SK-N-SH (cell line): ENCODE measurements around the gene ITGAL. TPM values are rescaled to one million over a fixed set of nuclear protein-coding genes. Genes with fewer than 3 reads are reported as not detected.

Source experiments
- CTCF ChIA-PET: fragments of 300-600, 350-600 bp; formaldehyde crosslinking; extraction: SDS; loops from one replicate; lab custom pipeline; 2021; lab: Yijun Ruan, JAX
- POLR2A ChIA-PET: fragments of 350-600 bp; sonication (Branson Sonifier 250); formaldehyde crosslinking; extraction: SDS; loops from one replicate; lab custom pipeline; 2020; ENCODE audit warnings: antibody characterized with exemption, inconsistent platforms; lab: Yijun Ruan, JAX
- DNase-seq: peaks from one replicate; pipeline ENCODE4 v3.0.0; 2012
- H2AFZ ChIP-seq: fragments of 200-600 bp; sonication (generic); 2 replicates; pipeline ENCODE4 v1.8.1; 2016; ENCODE audit warnings: antibody characterized with exemption, mild to moderate bottlenecking, low read depth
- H3F3A ChIP-seq: fragments of 200-600 bp; sonication (generic); replicated peaks from 2 replicates; pipeline ENCODE3; 2016; ENCODE audit warnings: antibody characterized with exemption, mild to moderate bottlenecking; ENCODE audit not compliant: insufficient read depth
- H3K27ac ChIP-seq, 2 experiments: fragments of 200-500 bp in 1 of 2; fragments of 200-600 bp in 1 of 2; sonication (Bioruptor generic) in 1 of 2; sonication (generic), shearing (Covaris generic) in 1 of 2; 2 replicates each; pipeline versions ENCODE4 v1.5.1 to v1.6.1; 2014 to 2016; ENCODE audit warnings: low read depth in 2 of 2, inconsistent platforms in 1 of 2, low read length in 1 of 2, mild to moderate bottlenecking in 1 of 2, mixed read lengths in 1 of 2
- H3K27me3 ChIP-seq: fragments of 200-600 bp; sonication (generic), shearing (Covaris generic); 2 replicates; pipeline ENCODE4 v1.6.1; 2016; ENCODE audit warnings: mixed run types; ENCODE audit not compliant: insufficient read depth
- H3K36me3 ChIP-seq, 2 experiments: fragments of 200-500 bp in 1 of 2; fragments of 200-600 bp in 1 of 2; sonication (Bioruptor generic) in 1 of 2; sonication (generic) in 1 of 2; replicated peaks in 1 of 2; 2 replicates each; pipeline versions ENCODE3 to v1.5.1; 2014 to 2016; ENCODE audit warnings: low read length in 1 of 2, mild to moderate bottlenecking in 1 of 2; ENCODE audit not compliant: insufficient read depth in 2 of 2, control insufficient read depth in 1 of 2
- H3K4me1 ChIP-seq, 2 experiments: fragments of 200-500 bp in 1 of 2; fragments of 200-600 bp in 1 of 2; sonication (Bioruptor generic) in 1 of 2; sonication (generic), shearing (Covaris generic) in 1 of 2; 2 replicates each; pipeline versions ENCODE4 v1.5.1 to v1.6.1; 2014 to 2016; ENCODE audit warnings: low read depth in 1 of 2, low read length in 1 of 2, mixed run types in 1 of 2; ENCODE audit not compliant: insufficient read depth in 2 of 2, control insufficient read depth in 1 of 2
- H3K4me2 ChIP-seq: fragments of 200-600 bp; sonication (generic), shearing (Covaris generic); 2 replicates; pipeline ENCODE4 v1.6.1; 2017; ENCODE audit warnings: mixed run types
- H3K4me3 ChIP-seq, 2 experiments: fragments of 200-500 bp in 1 of 2; fragments of 200-600 bp in 1 of 2; sonication (Bioruptor generic) in 1 of 2; sonication (generic), shearing (Covaris generic) in 1 of 2; 2 replicates each; pipeline versions ENCODE4 v1.5.1 to v1.8.1; 2014 to 2016; ENCODE audit warnings: low read depth in 2 of 2, inconsistent platforms in 1 of 2, low read length in 1 of 2, mild to moderate bottlenecking in 1 of 2, mixed read lengths in 1 of 2, moderate library complexity in 1 of 2
- H3K79me2 ChIP-seq: fragments of 200-600 bp; sonication (generic); 2 replicates; pipeline ENCODE4 v1.8.1; 2017; ENCODE audit warnings: mild to moderate bottlenecking; ENCODE audit not compliant: insufficient read depth
- H3K9ac ChIP-seq: fragments of 200-600 bp; sonication (generic); 2 replicates; pipeline ENCODE4 v1.6.1; 2017; ENCODE audit warnings: mixed run types
- H3K9me2 ChIP-seq: fragments of 200-600 bp; sonication (generic); 2 replicates; pipeline ENCODE4 v1.6.1; 2017; ENCODE audit warnings: mixed run types
- H3K9me3 ChIP-seq: fragments of 200-600 bp; sonication (generic); 2 replicates; pipeline ENCODE4 v1.6.1; 2017; ENCODE audit warnings: mixed run types, mild to moderate bottlenecking, moderate library complexity
- H4K20me1 ChIP-seq: fragments of 200-600 bp; sonication (generic); 2 replicates; pipeline ENCODE4 v1.6.1; 2017; ENCODE audit warnings: mild to moderate bottlenecking, mixed run types; ENCODE audit not compliant: insufficient read depth
- EP300 ChIP-seq, 2 experiments: IDR thresholded peaks; 2 replicates each; pipeline versions ENCODE4 v1.4.0 to v1.6.1; 2012; ENCODE audit warnings: borderline replicate concordance in 1 of 2, low read depth in 1 of 2, low read length in 1 of 2
- FOSL2 ChIP-seq: IDR thresholded peaks from 2 replicates; pipeline ENCODE4 v1.4.0; 2012; ENCODE audit warnings: low read depth, mild to moderate bottlenecking, moderate library complexity, borderline replicate concordance
- GABPA ChIP-seq: IDR thresholded peaks from 2 replicates; pipeline ENCODE4 v1.4.0; 2012; ENCODE audit warnings: low read depth, mild to moderate bottlenecking
- MEF2A ChIP-seq: IDR thresholded peaks from 2 replicates; pipeline ENCODE4 v1.4.0; 2012; ENCODE audit warnings: low read depth, borderline replicate concordance
- MXI1 ChIP-seq: IDR thresholded peaks from 2 replicates; pipeline ENCODE4 v1.6.1; 2012; ENCODE audit warnings: mild to moderate bottlenecking, low read depth, low read length, improper control_type of control experiment
- NFIC ChIP-seq: IDR thresholded peaks from 2 replicates; pipeline ENCODE4 v1.4.0; 2012; ENCODE audit warnings: borderline replicate concordance
- NRF1 ChIP-seq: IDR thresholded peaks from 2 replicates; pipeline ENCODE4 v1.6.1; 2012; ENCODE audit warnings: low read depth, mild to moderate bottlenecking, low read length
- RAD21 ChIP-seq: IDR thresholded peaks from 2 replicates; pipeline ENCODE4 v1.6.1; 2012; ENCODE audit warnings: mild to moderate bottlenecking, low read length
- SMC3 ChIP-seq: IDR thresholded peaks from 2 replicates; pipeline ENCODE4 v1.6.1; 2012; ENCODE audit warnings: low read depth, low read length, improper control_type of control experiment
- YY1 ChIP-seq: IDR thresholded peaks from 2 replicates; pipeline ENCODE4 v1.4.0; 2012; ENCODE audit warnings: low read depth, mild to moderate bottlenecking
- WGBS: methylation state at CpG from one replicate; pipeline ENCODE4 v1.1.6; 2017; ENCODE audit warnings: low lambda C conversion rate; 5-methylcytosine and 5-hydroxymethylcytosine counted together
- polyA plus RNA-seq, 3 experiments: library from polyadenylated mRNA; depleted of rRNA; stranded (reverse); fragments of >200 nt; gene quantifications; 2 replicates each; pipeline ENCODE4 v1.2.3, GENCODE V29; 2012
- TF ChIP-seq, protein P1 (sequence below): IDR thresholded peaks from 2 replicates; pipeline ENCODE4 v1.6.1; 2012; ENCODE audit warnings: mild to moderate bottlenecking, low read depth, low read length, moderate library complexity
- TF ChIP-seq, protein P2 (sequence below): IDR thresholded peaks from 2 replicates; pipeline ENCODE4 v1.4.0; 2012; ENCODE audit warnings: low read depth
- TF ChIP-seq, protein P3 (sequence below): fragments of 150-350 bp; IDR thresholded peaks from 2 replicates; pipeline ENCODE4 v1.6.1; 2016; ENCODE audit warnings: mild to moderate bottlenecking, low read depth, low read length
- TF ChIP-seq, protein P4 (sequence below): IDR thresholded peaks from 2 replicates; pipeline ENCODE4 v1.4.0; 2012; ENCODE audit warnings: low read depth, borderline replicate concordance

The ITGAL gene
- polyA plus RNA-seq, 1 of the 3 experiments (the other 2 are of a cell fraction): 0.12 TPM

DNA sequence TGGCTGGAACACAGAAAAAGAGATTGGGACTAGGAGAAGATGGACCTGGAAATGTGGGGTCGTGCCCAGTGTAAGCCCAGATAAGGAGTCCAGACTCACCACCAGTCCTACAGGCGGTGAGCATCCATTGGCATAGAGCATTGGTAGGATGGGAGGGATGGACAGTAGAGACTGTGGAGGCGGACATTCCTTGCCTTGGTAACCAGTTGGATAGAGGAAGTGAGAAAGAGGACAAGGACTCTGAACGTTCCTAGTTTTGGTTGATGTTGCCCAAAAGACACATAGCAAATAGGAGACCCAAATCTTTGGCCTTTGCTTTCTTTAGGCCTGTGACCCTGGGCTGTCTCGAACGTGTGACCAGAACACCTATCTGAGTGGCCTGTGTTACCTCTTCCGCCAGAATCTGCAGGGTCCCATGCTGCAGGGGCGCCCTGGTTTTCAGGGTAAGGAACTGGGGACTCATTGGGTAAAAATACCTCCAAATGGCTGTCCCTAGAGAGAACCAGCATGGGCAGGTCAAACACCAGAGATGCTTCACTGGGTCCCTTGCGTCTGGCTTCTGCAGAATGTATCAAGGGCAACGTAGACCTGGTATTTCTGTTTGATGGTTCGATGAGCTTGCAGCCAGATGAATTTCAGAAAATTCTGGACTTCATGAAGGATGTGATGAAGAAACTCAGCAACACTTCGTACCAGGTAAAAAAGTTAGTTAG lies 6.4 kb downstream of the ITGAL start:
- no peaks in the 10 kb centered on the region for H3F3A ChIP-seq
- ChIA-PET POLR2A (interaction anchor here (0.6 kb wide), 1 partner anchor 256 kb away, joined by 3 read pairs; no protein-coding TSS in a partner anchor), CTCF (no interaction called here)
- H3K27me3 ChIP-seq: peaks cover 15% of the 10 kb centered on the region
- TF ChIP-seq, protein P1, sequence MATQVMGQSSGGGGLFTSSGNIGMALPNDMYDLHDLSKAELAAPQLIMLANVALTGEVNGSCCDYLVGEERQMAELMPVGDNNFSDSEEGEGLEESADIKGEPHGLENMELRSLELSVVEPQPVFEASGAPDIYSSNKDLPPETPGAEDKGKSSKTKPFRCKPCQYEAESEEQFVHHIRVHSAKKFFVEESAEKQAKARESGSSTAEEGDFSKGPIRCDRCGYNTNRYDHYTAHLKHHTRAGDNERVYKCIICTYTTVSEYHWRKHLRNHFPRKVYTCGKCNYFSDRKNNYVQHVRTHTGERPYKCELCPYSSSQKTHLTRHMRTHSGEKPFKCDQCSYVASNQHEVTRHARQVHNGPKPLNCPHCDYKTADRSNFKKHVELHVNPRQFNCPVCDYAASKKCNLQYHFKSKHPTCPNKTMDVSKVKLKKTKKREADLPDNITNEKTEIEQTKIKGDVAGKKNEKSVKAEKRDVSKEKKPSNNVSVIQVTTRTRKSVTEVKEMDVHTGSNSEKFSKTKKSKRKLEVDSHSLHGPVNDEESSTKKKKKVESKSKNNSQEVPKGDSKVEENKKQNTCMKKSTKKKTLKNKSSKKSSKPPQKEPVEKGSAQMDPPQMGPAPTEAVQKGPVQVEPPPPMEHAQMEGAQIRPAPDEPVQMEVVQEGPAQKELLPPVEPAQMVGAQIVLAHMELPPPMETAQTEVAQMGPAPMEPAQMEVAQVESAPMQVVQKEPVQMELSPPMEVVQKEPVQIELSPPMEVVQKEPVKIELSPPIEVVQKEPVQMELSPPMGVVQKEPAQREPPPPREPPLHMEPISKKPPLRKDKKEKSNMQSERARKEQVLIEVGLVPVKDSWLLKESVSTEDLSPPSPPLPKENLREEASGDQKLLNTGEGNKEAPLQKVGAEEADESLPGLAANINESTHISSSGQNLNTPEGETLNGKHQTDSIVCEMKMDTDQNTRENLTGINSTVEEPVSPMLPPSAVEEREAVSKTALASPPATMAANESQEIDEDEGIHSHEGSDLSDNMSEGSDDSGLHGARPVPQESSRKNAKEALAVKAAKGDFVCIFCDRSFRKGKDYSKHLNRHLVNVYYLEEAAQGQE: no peak
- TF ChIP-seq YY1: no peak
- no peak for TF ChIP-seq MXI1
- H3K79me2 ChIP-seq: no peaks in the 10 kb centered on the region
- no peak overlapping the region for H3K9ac ChIP-seq
- no peaks in the 10 kb centered on the region for H3K36me3 ChIP-seq
- no peaks in the 10 kb centered on the region for H3K4me1 ChIP-seq
- no peaks in the 10 kb centered on the region for H4K20me1 ChIP-seq
- H3K4me3 ChIP-seq: no peak overlapping the region
- no peak for DNase-seq
- 79% methylated on average over 10 of the region's 12 CpGs for WGBS
- no peaks in the 10 kb centered on the region for H3K9me3 ChIP-seq
- H3K9me2 ChIP-seq: no peaks in the 10 kb centered on the region
- H3K27ac ChIP-seq: no peak overlapping the region
- no peak overlapping the region for H3K4me2 ChIP-seq
- H2AFZ ChIP-seq: no peak overlapping the region

DNA sequence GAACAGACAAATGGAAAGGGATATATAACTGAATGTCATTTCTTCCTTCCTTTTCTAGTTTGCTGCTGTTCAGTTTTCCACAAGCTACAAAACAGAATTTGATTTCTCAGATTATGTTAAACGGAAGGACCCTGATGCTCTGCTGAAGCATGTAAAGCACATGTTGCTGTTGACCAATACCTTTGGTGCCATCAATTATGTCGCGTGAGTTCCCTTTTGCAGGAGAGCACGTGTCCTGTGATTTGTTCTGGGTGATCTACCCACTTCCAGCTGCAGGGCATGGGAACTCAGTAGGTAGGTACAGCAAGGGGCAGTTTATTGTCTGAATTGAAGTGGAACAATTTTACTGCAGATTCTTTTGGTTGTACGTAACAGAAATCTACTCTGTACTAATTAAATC lies 8.8 kb downstream of the ITGAL start:
- H3K79me2 ChIP-seq: no peaks in the 10 kb centered on the region
- no peaks in the 10 kb centered on the region for H3K9me2 ChIP-seq
- no peaks in the 10 kb centered on the region for H4K20me1 ChIP-seq
- ChIA-PET POLR2A (no interaction called here), CTCF (interaction anchor here (1.8 kb wide), 2 partner anchors 31 to 37 kb away, joined by 4 to 9 read pairs; no protein-coding TSS in a partner anchor)
- no peak overlapping the region for H2AFZ ChIP-seq
- no peaks in the 10 kb centered on the region for H3K9me3 ChIP-seq
- no peak for DNase-seq
- H3K4me2 ChIP-seq: no peak overlapping the region
- no peaks in the 10 kb centered on the region for H3K36me3 ChIP-seq
- no peak overlapping the region for H3K27ac ChIP-seq
- peaks cover 10% of the 10 kb centered on the region for H3K27me3 ChIP-seq
- H3K4me3 ChIP-seq: no peak overlapping the region
- WGBS: 78% methylated on average over 5 of the region's 5 CpGs
- H3F3A ChIP-seq: no peaks in the 10 kb centered on the region
- no peaks in the 10 kb centered on the region for H3K4me1 ChIP-seq
- no peak for TF ChIP-seq RAD21
- TF ChIP-seq, protein P2, sequence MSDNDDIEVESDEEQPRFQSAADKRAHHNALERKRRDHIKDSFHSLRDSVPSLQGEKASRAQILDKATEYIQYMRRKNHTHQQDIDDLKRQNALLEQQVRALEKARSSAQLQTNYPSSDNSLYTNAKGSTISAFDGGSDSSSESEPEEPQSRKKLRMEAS: no peak
- TF ChIP-seq, protein P3, sequence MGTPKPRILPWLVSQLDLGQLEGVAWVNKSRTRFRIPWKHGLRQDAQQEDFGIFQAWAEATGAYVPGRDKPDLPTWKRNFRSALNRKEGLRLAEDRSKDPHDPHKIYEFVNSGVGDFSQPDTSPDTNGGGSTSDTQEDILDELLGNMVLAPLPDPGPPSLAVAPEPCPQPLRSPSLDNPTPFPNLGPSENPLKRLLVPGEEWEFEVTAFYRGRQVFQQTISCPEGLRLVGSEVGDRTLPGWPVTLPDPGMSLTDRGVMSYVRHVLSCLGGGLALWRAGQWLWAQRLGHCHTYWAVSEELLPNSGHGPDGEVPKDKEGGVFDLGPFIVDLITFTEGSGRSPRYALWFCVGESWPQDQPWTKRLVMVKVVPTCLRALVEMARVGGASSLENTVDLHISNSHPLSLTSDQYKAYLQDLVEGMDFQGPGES: no peak
- TF ChIP-seq SMC3: no peak
- no peak for TF ChIP-seq GABPA
- TF ChIP-seq NFIC: no peak
- TF ChIP-seq, protein P1: no peak
- no peak for TF ChIP-seq MEF2A
- no peak for TF ChIP-seq EP300 (IDR thresholded peaks at IDR 0.05; ENCODE audit: borderline replicate concordance in 1 of 2, low read depth in 1 of 2, low read length in 1 of 2)
- no peak for TF ChIP-seq NRF1
- TF ChIP-seq FOSL2: no peak
- TF ChIP-seq, protein P4, sequence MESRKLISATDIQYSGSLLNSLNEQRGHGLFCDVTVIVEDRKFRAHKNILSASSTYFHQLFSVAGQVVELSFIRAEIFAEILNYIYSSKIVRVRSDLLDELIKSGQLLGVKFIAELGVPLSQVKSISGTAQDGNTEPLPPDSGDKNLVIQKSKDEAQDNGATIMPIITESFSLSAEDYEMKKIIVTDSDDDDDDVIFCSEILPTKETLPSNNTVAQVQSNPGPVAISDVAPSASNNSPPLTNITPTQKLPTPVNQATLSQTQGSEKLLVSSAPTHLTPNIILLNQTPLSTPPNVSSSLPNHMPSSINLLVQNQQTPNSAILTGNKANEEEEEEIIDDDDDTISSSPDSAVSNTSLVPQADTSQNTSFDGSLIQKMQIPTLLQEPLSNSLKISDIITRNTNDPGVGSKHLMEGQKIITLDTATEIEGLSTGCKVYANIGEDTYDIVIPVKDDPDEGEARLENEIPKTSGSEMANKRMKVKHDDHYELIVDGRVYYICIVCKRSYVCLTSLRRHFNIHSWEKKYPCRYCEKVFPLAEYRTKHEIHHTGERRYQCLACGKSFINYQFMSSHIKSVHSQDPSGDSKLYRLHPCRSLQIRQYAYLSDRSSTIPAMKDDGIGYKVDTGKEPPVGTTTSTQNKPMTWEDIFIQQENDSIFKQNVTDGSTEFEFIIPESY: no peak
- H3K9ac ChIP-seq: no peak overlapping the region
